ENCODE data around the gene IER5. TPM values are rescaled to one million over a fixed set of nuclear protein-coding genes. Genes with fewer than 3 reads are reported as not detected.

The IER5 gene
- total RNA-seq, 1 donor from 2014 or later, result 156 TPM

DNA sequence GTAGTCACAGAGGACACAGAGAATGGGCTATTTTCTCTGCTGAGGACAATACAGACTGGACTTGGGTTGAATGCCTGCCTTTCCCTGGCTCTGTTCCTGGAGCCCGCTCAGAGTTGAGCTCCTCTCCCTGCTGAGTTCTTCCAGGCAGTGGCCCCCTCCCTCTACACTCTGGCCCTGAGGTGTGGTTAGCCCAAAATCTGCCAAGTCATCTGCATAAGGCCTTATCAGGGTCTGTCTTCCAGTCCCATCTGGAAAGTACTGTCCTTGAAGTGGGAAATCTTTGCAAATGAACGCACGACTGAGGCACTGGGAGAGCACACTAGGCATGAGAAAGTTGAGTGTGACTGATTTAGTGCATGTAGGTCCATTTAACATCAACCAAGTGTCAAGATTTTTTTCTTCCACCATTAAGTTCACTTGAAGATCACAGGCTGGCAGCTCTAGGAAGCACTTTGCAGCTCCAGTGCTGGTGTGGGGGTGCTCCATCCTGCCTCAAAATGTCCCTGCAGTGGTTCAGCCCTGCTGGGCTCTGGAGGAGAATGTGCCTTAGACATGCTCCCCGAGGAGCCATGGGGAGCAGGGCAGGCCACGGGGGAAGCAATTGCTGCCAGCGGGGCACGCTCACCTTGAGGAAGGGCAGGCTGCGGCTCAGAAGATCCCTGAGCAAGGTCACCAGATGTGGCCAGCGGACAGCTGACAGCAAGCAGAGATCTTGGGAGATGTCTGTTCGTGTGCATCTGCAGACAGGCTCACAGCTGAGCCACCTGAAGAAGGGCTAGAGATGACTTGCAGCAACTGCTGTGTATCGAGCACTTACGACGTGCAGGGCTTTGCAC, 41.5 kb downstream of the IER5 start:
- TF ChIP-seq, protein P1, sequence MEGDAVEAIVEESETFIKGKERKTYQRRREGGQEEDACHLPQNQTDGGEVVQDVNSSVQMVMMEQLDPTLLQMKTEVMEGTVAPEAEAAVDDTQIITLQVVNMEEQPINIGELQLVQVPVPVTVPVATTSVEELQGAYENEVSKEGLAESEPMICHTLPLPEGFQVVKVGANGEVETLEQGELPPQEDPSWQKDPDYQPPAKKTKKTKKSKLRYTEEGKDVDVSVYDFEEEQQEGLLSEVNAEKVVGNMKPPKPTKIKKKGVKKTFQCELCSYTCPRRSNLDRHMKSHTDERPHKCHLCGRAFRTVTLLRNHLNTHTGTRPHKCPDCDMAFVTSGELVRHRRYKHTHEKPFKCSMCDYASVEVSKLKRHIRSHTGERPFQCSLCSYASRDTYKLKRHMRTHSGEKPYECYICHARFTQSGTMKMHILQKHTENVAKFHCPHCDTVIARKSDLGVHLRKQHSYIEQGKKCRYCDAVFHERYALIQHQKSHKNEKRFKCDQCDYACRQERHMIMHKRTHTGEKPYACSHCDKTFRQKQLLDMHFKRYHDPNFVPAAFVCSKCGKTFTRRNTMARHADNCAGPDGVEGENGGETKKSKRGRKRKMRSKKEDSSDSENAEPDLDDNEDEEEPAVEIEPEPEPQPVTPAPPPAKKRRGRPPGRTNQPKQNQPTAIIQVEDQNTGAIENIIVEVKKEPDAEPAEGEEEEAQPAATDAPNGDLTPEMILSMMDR (IDR thresholded peaks at IDR 0.05), result no peak
- H3K9me3 Mint-ChIP-seq, result no peaks in the 10 kb centered on the region
- peak overlapping the region; percentile 90 for H3K4me3 Mint-ChIP-seq
- DNase-seq (no peak), ATAC-seq (ENCODE audit: low read depth) (no peak)
- no peaks in the 10 kb centered on the region for H3K27me3 Mint-ChIP-seq
- peak overlapping the region; percentile 94 for H3K27ac Mint-ChIP-seq
- H3K36me3 Mint-ChIP-seq (ENCODE audit: low read depth), result no peaks in the 10 kb centered on the region
- ChIA-PET POLR2A (interaction anchor here (0.7 to 33.3 kb wide), 3 partner anchors 11 to 628 kb away, joined by 3 to 1783 read pairs (median 63); partner anchors contain the start of genes ACBD6 and IER5), CTCF (interaction anchor here (4.1 kb wide), 1 partner anchor 25 kb away, joined by 14 read pairs; no protein-coding TSS in a partner anchor)
- intact Hi-C loops (cut with micrococcal nuclease), result loop anchor here (1.0 to 10.0 kb wide), 2 partner anchors 25 to 1175 kb away; partner anchors contain the start of gene CEP350
- peaks cover 90% of the 10 kb centered on the region for H3K4me1 Mint-ChIP-seq

DNA sequence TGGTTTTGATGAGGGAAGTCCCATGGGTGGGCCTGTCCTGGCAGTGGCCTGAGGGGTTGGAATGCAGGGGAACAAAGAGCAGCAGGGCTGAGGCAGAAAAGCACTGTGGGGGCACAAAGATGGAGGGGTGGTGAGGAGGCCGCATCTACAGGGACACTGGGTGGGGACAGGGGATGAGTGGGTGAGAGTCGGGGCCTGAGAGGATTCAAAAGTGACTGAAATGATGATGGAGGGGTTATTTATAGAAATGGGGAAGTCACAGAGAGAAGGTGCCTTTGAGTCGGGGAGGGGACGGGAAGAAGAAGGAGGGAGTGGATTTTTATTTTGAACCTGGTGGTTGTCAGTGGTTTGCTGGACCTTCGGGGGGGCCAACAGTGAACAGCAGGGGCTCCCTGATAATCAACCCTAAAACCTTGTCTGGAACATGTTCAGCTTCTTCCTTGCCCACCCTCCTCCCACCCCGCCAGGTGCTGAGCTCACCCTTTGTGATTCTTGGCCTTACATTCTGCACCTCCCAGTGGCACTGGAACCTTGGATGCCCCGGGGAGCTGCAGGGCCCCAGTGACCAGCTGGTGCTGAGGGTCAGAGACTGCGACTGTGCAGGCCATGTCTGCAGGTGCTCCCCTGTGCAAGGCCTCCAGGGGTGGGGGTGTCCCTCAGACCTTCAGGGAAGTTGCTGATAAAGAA, 42.9 kb downstream of the IER5 start:
- Mint-ChIP-seq H3K27me3 (no peaks in the 10 kb centered on the region), H3K4me3 (peak overlapping the region; percentile 67), H3K4me1 (peaks cover 98% of the 10 kb centered on the region), H3K9me3 (no peaks in the 10 kb centered on the region), H3K36me3 (ENCODE audit: low read depth) (no peaks in the 10 kb centered on the region), H3K27ac (peak overlapping the region; percentile 92)
- CTCF ChIA-PET, result interaction anchor here (1.6 to 2.2 kb wide), 2 partner anchors 11 to 26 kb away, joined by 6 to 17 read pairs; no protein-coding TSS in a partner anchor
- ATAC-seq (ENCODE audit: low read depth) (peak; percentile 31), DNase-seq (peak; percentile 46)
- intact Hi-C loops (cut with micrococcal nuclease), result loop anchor here (1.0 to 10.0 kb wide), 3 partner anchors 11 to 1177 kb away; partner anchors contain the start of gene CEP350
- TF ChIP-seq, protein P1 (IDR thresholded peaks at IDR 0.05), result no peak
- POLR2A ChIA-PET, result interaction anchor here (0.6 to 33.3 kb wide), 7 partner anchors 10 to 226 kb away, joined by 3 to 1783 read pairs (median 6); partner anchors contain the start of gene IER5

DNA sequence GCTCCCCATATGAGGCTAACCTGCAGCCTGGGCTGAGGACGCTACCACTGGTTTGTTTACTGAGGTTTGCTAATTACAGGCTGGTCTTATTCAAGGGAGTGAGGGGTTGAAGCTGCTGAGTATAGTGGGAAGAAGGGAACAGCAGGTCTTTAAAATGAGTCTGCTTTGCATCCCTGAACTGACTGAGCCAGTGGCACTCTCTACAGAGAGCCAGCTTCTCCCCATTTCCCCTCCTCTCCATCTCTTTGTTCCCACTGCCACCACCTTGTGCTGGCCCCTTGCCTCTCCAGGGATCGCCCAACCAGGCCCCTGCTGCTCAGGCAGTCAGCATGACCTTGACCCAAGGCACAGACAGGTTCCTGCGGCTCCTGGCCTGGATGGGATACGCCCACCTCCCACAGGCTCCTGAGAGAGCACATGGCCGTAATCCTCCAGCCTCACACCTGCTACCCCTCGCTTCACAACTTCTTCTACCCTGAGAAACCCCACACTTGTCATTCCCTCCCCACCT, 45.0 kb downstream of the IER5 start:
- ChIA-PET CTCF (interaction anchor here (1.2 to 2.2 kb wide), 3 partner anchors 9 to 48 kb away, joined by 4 to 17 read pairs (median 7); no protein-coding TSS in a partner anchor), POLR2A (interaction anchor here (0.5 to 33.3 kb wide), 5 partner anchors 8 to 93 kb away, joined by 3 to 1783 read pairs (median 10); partner anchors contain the start of gene IER5)
- no peaks in the 10 kb centered on the region for H3K27me3 Mint-ChIP-seq
- DNase-seq, result no peak
- H3K4me1 Mint-ChIP-seq, result peaks cover 95% of the 10 kb centered on the region
- no peaks in the 10 kb centered on the region for H3K9me3 Mint-ChIP-seq
- ATAC-seq (ENCODE audit: low read depth), result no peak
- intact Hi-C loops (cut with micrococcal nuclease), result loop anchor here (10.0 kb wide), 1 partner anchor 1179 kb away; the partner anchor contains the start of gene CEP350
- peak overlapping the region; percentile 84 for H3K4me3 Mint-ChIP-seq
- peak overlapping the region; percentile 99 for H3K27ac Mint-ChIP-seq
- TF ChIP-seq, protein P1 (IDR thresholded peaks at IDR 0.05), result no peak
- no peaks in the 10 kb centered on the region for H3K36me3 Mint-ChIP-seq (ENCODE audit: low read depth)

DNA sequence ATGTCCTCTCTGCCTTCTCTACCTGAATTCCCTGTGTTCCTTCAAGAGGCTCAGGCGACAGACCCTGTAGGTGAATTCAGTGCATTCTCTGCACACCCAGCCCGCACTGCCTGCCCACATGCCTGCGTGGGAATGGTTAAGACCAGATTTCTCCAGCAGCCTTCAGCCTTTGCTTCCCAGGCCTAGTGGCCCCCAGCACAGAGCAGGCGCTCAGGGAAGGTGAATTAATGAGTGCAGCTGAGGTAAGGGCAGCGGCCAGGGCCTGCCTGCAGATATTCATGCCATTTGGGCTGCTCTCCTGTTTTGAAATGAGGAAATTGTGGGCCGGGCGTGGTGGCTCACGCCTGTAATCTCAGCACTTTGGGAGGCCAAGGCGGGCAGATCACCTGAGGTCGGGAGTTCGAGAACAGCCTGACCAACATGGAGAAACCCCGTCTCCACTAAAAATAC, 45.5 kb downstream of the IER5 start:
- intact Hi-C loops (cut with micrococcal nuclease), result loop anchor here (1.0 to 10.0 kb wide), 4 partner anchors 46 to 1179 kb away; partner anchors contain the start of genes CEP350, IER5 and STX6
- ChIA-PET CTCF (interaction anchor here (1.5 to 4.0 kb wide), 3 partner anchors 30 to 50 kb away, joined by 7 to 35 read pairs (median 25); no protein-coding TSS in a partner anchor), POLR2A (interaction anchor here (1.2 to 33.3 kb wide), 9 partner anchors 7 to 112 kb away, joined by 3 to 1783 read pairs (median 11); partner anchors contain the start of genes IER5 and MR1)
- TF ChIP-seq, protein P1 (IDR thresholded peaks at IDR 0.05), result no peak
- H3K27me3 Mint-ChIP-seq, result no peaks in the 10 kb centered on the region
- no peaks in the 10 kb centered on the region for H3K36me3 Mint-ChIP-seq (ENCODE audit: low read depth)
- peak overlapping the region; percentile 84 for H3K4me3 Mint-ChIP-seq
- peak overlapping the region; percentile 99 for H3K27ac Mint-ChIP-seq
- H3K4me1 Mint-ChIP-seq, result peaks cover 95% of the 10 kb centered on the region
- no peak for DNase-seq
- H3K9me3 Mint-ChIP-seq, result no peaks in the 10 kb centered on the region
- ATAC-seq (ENCODE audit: low read depth), result no peak
